Fibroblast of villous mesenchyme (primary cell): ENCODE results near the gene PCSK7. TPM values are rescaled to one million over a fixed set of nuclear protein-coding genes. Genes with fewer than 3 reads are reported as not detected.

Experiments
- DNase-seq: peaks from one replicate; pipeline ENCODE4 v3.0.0-alpha.2; 2010; ENCODE audit warnings: low read depth
- H3K4me3 ChIP-seq: 2 replicates; pipeline ENCODE4 v1.5.1; 2011; ENCODE audit warnings: low read depth, mild to moderate bottlenecking, low read length
- total RNA-seq: library from RNA; depleted of rRNA; stranded (reverse); fragments of >200 nt; gene quantifications from 2 replicates; pipeline ENCODE4 v1.2.3, GENCODE V29; 2012
- TF ChIP-seq, protein P1 (sequence below): IDR thresholded peaks from 2 replicates; pipeline ENCODE4 v1.5.1; 2012; ENCODE audit warnings: low read depth, mild to moderate bottlenecking, low read length; ENCODE audit not compliant: insufficient read depth

The PCSK7 gene
- total RNA-seq, 1 donor: 60.0 TPM

DNA sequence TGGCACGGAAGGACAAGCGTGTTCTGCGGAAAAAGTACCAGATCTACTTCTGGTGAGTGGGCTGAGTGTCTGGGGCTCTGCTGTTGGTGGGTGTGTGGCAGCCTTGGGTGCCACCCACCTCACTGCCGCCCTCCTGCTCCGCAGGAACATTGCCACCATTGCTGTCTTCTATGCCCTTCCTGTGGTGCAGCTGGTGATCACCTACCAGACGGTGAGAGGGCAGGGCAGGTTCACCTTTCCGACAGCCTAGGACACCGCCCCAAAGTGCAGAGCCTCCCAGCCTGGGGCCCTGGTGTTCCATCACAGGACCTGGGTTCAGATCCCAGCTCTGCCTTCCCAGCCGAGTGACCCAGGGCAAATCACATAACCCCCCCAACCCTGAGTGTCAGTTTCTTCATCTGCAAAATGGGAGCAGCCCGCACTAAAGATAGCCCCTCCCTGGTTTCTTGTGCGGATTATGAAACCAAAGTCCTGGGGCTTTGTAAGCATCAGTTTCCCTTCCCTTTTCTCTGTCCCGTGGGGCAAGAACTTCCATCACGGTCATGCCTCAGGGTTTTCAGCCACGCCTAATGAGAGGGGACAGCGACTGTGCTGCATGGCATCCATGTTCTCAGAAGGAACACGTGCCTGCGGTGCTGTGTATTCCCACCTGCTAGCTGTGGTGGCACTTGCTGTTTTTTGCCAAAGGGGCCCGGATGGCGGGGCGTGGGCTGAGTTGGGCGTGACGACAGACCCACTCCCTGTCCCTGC lies 42.5 kb downstream of the PCSK7 start:
- TF ChIP-seq, protein P1, sequence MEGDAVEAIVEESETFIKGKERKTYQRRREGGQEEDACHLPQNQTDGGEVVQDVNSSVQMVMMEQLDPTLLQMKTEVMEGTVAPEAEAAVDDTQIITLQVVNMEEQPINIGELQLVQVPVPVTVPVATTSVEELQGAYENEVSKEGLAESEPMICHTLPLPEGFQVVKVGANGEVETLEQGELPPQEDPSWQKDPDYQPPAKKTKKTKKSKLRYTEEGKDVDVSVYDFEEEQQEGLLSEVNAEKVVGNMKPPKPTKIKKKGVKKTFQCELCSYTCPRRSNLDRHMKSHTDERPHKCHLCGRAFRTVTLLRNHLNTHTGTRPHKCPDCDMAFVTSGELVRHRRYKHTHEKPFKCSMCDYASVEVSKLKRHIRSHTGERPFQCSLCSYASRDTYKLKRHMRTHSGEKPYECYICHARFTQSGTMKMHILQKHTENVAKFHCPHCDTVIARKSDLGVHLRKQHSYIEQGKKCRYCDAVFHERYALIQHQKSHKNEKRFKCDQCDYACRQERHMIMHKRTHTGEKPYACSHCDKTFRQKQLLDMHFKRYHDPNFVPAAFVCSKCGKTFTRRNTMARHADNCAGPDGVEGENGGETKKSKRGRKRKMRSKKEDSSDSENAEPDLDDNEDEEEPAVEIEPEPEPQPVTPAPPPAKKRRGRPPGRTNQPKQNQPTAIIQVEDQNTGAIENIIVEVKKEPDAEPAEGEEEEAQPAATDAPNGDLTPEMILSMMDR: no peak

DNA sequence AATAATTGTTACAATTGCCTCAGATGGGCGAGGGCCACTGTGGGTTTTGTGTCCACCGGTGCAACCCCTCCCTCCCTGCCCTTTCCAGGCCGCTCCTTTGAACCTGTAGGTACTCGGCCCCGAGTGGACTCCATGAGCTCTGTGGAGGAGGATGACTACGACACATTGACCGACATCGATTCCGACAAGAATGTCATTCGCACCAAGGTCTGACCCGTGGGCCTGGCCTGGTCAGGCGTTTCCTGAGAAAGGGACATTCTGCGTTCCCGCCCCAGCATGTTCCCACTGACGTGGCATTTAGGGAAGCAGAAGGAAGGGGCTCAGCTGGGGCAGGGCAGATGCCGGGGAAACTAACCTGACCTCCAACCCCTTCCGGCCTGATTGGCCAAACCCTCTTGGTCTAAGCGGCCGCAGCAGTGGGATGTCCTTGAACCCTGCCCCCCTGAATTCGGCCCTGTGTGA lies 43.2 kb downstream of the PCSK7 start:
- TF ChIP-seq, protein P1: no peak
- H3K4me3 ChIP-seq: no peak overlapping the region
- DNase-seq: no peak

More for the DNA sequence above, 42.5 kb downstream of the PCSK7 start:
- no peak overlapping the region for H3K4me3 ChIP-seq
- no peak for DNase-seq

DNA sequence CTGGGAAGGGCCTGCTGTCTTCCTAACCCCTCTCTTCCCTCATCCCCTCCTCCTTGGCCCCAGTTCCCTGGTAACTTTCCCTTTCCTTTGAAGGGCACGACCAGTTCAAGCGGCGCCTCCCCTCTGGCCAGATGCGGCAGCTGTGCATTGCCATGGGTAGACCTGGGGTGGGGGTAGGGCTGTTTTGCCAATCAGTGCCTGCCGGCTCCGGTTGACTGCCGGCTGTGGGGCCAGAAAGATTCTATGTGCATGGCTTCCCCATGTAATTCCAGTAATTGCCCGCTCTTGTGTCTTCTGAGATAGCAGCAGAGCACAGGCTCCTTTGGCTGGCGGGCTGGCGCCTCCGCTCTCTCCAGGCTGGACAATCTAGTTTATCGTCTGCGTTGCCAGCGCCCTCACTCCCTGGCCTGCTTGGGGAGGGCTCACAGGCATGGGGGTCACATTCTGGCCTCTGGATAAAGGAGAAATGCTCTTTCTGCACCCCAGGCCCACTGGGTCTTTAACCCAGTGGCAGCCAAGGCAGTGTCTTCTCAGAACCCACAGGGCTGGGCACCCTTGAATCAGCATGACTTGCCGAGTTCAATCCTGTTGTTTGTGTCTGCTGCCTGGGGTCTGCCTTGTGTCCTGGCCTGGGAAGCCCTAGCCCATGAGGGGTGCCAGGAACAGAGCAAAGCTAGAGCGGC lies 43.9 kb downstream of the PCSK7 start:
- TF ChIP-seq, protein P1: no peak
- DNase-seq: no peak
- H3K4me3 ChIP-seq: no peak overlapping the region

DNA sequence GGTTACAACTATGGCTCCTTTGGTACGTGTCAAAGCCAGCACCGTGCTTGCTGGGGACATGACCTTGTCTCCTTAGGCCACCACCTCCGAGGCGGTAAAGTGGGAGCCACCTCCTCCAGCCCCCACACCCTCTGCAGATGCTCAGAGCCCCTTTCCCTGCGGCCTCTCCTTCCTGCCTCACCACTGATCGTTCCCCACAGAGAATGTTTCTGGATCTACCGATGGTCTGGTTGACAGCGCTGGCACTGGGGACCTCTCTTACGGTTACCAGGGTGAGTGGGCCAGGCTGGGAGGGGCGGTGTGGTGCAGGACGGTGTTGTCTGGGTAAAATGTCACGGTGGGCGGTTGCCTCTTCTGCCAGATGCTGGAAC lies 44.5 kb downstream of the PCSK7 start:
- no peak overlapping the region for H3K4me3 ChIP-seq
- TF ChIP-seq, protein P1: no peak
- DNase-seq: no peak

DNA sequence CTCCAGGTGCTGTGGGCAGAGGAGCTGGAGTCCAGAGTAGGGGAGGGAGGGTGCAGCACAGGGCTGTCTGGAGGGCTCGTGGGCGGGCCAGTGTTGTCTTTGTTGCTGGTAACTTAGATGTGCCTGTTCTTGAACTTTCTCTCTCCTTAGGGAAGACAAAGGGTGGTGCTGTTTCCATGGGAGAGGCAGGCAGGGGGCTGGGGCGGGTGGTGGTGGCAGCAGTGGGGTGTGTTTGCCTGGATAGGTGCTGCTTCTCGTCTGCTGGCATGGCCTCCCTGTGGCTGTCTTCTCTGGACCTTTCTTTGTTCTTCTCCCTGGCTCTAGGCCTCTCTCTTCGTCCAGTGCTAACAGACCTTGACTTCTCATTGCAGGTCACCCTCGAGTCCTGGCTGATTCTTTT lies 44.9 kb downstream of the PCSK7 start:
- DNase-seq: no peak
- TF ChIP-seq, protein P1: no peak
- no peak overlapping the region for H3K4me3 ChIP-seq

DNA sequence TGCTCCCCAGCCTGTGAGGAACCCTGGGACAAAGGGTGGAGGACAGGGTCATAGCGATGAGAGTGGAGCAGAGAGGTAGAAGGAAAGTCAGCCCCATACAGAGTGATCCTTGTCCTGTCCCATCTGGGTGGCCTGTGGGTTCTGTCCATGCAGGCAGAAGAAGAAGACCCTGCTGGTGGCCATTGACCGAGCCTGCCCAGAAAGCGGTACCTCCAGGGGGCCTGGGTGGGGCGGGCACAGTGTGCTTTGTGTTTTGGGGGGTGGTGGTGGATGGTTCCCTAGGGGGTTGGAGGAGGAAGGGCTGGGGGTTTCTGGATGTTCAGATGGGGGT lies 45.5 kb downstream of the PCSK7 start:
- no peak for DNase-seq
- TF ChIP-seq, protein P1: no peak
- no peak overlapping the region for H3K4me3 ChIP-seq
